WTC11 (cell line): ENCODE measurements around the gene RELB. TPM values are rescaled to one million over a fixed set of nuclear protein-coding genes. Genes with fewer than 3 reads are reported as not detected.

ENCODE experiments used
- ATAC-seq: fragments of 200-7000 bp; cut with Tn5 transposase; 2 replicates; pipeline ENCODE4 v1.10.0; 2021; ENCODE audit warnings: mild to moderate bottlenecking, moderate library complexity
- CTCF ChIA-PET: fragments of 300-600 bp; sonication (Branson Sonifier 250); formaldehyde crosslinking; loops from one replicate; lab custom pipeline; 2021; ENCODE audit warnings: antibody characterized with exemption; lab: Charles Lee
- POLR2A ChIA-PET: fragments of 350-600 bp; sonication (Branson Sonifier 250); formaldehyde crosslinking; loops from one replicate; lab custom pipeline; 2021; ENCODE audit warnings: antibody characterized with exemption; lab: Charles Lee
- DNase-seq: peaks from one replicate; pipeline ENCODE4 v3.0.0; 2021; ENCODE audit warnings: low spot score
- H3K27ac Mint-ChIP-seq: 2 replicates; pipeline ENCODE4 v1.8.0; 2021; ENCODE audit warnings: mixed read lengths
- H3K27me3 Mint-ChIP-seq: 2 replicates; pipeline ENCODE4 v1.8.0; 2021; ENCODE audit warnings: low read depth, mild to moderate bottlenecking, moderate library complexity, mixed read lengths
- H3K36me3 Mint-ChIP-seq: 2 replicates; pipeline ENCODE4 v1.8.0; 2021; ENCODE audit warnings: mixed read lengths
- H3K4me1 Mint-ChIP-seq: 2 replicates; pipeline ENCODE4 v1.8.0; 2022; ENCODE audit warnings: mixed read lengths
- H3K4me3 Mint-ChIP-seq: 2 replicates; pipeline ENCODE4 v1.8.0; 2021; ENCODE audit warnings: mild to moderate bottlenecking, moderate library complexity, mixed read lengths
- H3K9me3 Mint-ChIP-seq: 2 replicates; pipeline ENCODE4 v1.8.0; 2021; ENCODE audit warnings: mixed read lengths
- ATF2 ChIP-seq: sonication (generic); formaldehyde crosslinking; IDR thresholded peaks from 2 replicates; pipeline ENCODE4 v1.8.1; 2022; ENCODE audit warnings: low read depth, missing genetic modification reagents, borderline replicate concordance
- E2F4 ChIP-seq: sonication (generic); formaldehyde crosslinking; IDR thresholded peaks from 2 replicates; pipeline ENCODE4 v1.8.1; 2022; ENCODE audit warnings: low read depth, mild to moderate bottlenecking, moderate library complexity, missing genetic modification reagents, borderline replicate concordance
- FOXP1 ChIP-seq: sonication (generic); formaldehyde crosslinking; IDR thresholded peaks from 2 replicates; pipeline ENCODE4 v1.8.0; 2022; ENCODE audit warnings: missing genetic modification reagents, mild to moderate bottlenecking, moderate library complexity, borderline replicate concordance
- FOXP4 ChIP-seq: sonication (generic); formaldehyde crosslinking; IDR thresholded peaks from 2 replicates; pipeline ENCODE4 v1.8.0; 2022; ENCODE audit warnings: mild to moderate bottlenecking, missing genetic modification reagents
- GABPB1 ChIP-seq: sonication (generic); formaldehyde crosslinking; IDR thresholded peaks from 2 replicates; pipeline ENCODE4 v1.8.1; 2023; ENCODE audit warnings: mild to moderate bottlenecking, missing genetic modification reagents
- NFE2L1 ChIP-seq: sonication (generic); formaldehyde crosslinking; IDR thresholded peaks from 2 replicates; pipeline ENCODE4 v1.8.1; 2023; ENCODE audit warnings: missing genetic modification reagents
- RELA ChIP-seq: sonication (generic); formaldehyde crosslinking; IDR thresholded peaks from 2 replicates; pipeline ENCODE4 v1.8.1; 2022; ENCODE audit warnings: missing genetic modification reagents, mild to moderate bottlenecking, borderline replicate concordance
- SMAD4 ChIP-seq: sonication (generic); formaldehyde crosslinking; IDR thresholded peaks from 2 replicates; pipeline ENCODE4 v1.8.0; 2022; ENCODE audit warnings: mild to moderate bottlenecking, missing genetic modification reagents
- USF1 ChIP-seq: sonication (generic); formaldehyde crosslinking; IDR thresholded peaks from 2 replicates; pipeline ENCODE4 v1.8.0; 2022; ENCODE audit warnings: mild to moderate bottlenecking, missing genetic modification reagents
- ZMAT4 ChIP-seq: fragments of 250-450 bp; sonication (Bioruptor Pico); IDR thresholded peaks from 2 replicates; pipeline ENCODE4 v1.9.0; 2021; ENCODE audit warnings: mild to moderate bottlenecking
- ZNF263 ChIP-seq: sonication (generic); formaldehyde crosslinking; IDR thresholded peaks from 2 replicates; pipeline ENCODE4 v1.8.1; 2022; ENCODE audit warnings: low read depth, mild to moderate bottlenecking, moderate library complexity, missing genetic modification reagents
- ZNF425 ChIP-seq: fragments of 250-450 bp; sonication (Bioruptor Pico); conservative IDR thresholded peaks from 2 replicates; pipeline ENCODE4 v1.9.0; 2021; ENCODE audit warnings: mild to moderate bottlenecking
- ZNF512 ChIP-seq: sonication (generic); formaldehyde crosslinking; IDR thresholded peaks from 2 replicates; pipeline ENCODE4 v1.8.1; 2022; ENCODE audit warnings: missing genetic modification reagents, borderline replicate concordance
- total RNA-seq: library from RNA; stranded (reverse); gene quantifications from 3 replicates; pipeline ENCODE4 v1.2.3, GENCODE V29; 2021

RELB gene
- total RNA-seq, 1 experiment from 2014 or later: 8.9 TPM

- no peaks in the 10 kb centered on the region for H3K9me3 Mint-ChIP-seq
- peaks cover 10% of the 10 kb centered on the region for H3K4me1 Mint-ChIP-seq
- DNase-seq (no peak), ATAC-seq (no peak)
- H3K4me3 Mint-ChIP-seq: no peak overlapping the region; the same call in 1 of the 2 replicates
- H3K36me3 Mint-ChIP-seq: peaks cover 47% of the 10 kb centered on the region
- CTCF ChIA-PET: interaction anchor here (7.3 kb wide), 1 partner anchor 18 kb away, joined by 37 read pairs; no protein-coding TSS in a partner anchor
- TF ChIP-seq ZNF263 (CRISPR knock-in tag) (no peak), ZMAT4 (CRISPR knock-in tag) (no peak), ZNF425 (no peak), ATF2 (CRISPR knock-in tag) (no peak), FOXP4 (CRISPR knock-in tag) (no peak), SMAD4 (no peak), E2F4 (CRISPR knock-in tag) (no peak), GABPB1 (CRISPR knock-in tag) (no peak)
- no peak overlapping the region for H3K27ac Mint-ChIP-seq
- no peaks in the 10 kb centered on the region for H3K27me3 Mint-ChIP-seq
- POLR2A ChIA-PET: no interaction called here
Measured at GRCh38 chr19:45041125-45041524, 39.9 kb downstream of the RELB start.

- no peak overlapping the region for H3K4me3 Mint-ChIP-seq
- CTCF ChIA-PET: interaction anchor here (0.5 to 7.3 kb wide), 3 partner anchors 13 to 189 kb away, joined by 4 to 37 read pairs (median 7); no protein-coding TSS in a partner anchor
- TF ChIP-seq USF1 (CRISPR knock-in tag): no peak
- TF ChIP-seq NFE2L1: no peak
- no peak for TF ChIP-seq FOXP1 (CRISPR knock-in tag)
- no peak for TF ChIP-seq RELA (CRISPR knock-in tag)
- no peak for TF ChIP-seq ZNF512 (CRISPR knock-in tag)
- TF ChIP-seq GABPB1 (CRISPR knock-in tag): 0 out of 2 replicates have a peak, but pooled peaks have one; percentile 30
Measured at GRCh38 chr19:45045671-45046353, 44.5 kb downstream of the RELB start.

More at GRCh38 chr19:45045671-45046353, 44.5 kb downstream of the RELB start:
- POLR2A ChIA-PET: no interaction called here
- no peaks in the 10 kb centered on the region for H3K27me3 Mint-ChIP-seq
- no peaks in the 10 kb centered on the region for H3K9me3 Mint-ChIP-seq
- H3K36me3 Mint-ChIP-seq: peaks cover 39% of the 10 kb centered on the region
- no peak for ATAC-seq
- H3K4me1 Mint-ChIP-seq: no peaks in the 10 kb centered on the region
- peak overlapping the region; percentile 24; the same call in 1 of the 2 replicates for H3K27ac Mint-ChIP-seq
- DNase-seq: no peak
